ENCODE data around the gene PCDHGB2.

GRCh38 chr5:141356133-141356532 is 3.7 kb upstream of the PCDHGB2 start:
- no peak for TF ChIP-seq POLR2A (IDR thresholded peaks at IDR 0.05)
- TF ChIP-seq, protein P1, sequence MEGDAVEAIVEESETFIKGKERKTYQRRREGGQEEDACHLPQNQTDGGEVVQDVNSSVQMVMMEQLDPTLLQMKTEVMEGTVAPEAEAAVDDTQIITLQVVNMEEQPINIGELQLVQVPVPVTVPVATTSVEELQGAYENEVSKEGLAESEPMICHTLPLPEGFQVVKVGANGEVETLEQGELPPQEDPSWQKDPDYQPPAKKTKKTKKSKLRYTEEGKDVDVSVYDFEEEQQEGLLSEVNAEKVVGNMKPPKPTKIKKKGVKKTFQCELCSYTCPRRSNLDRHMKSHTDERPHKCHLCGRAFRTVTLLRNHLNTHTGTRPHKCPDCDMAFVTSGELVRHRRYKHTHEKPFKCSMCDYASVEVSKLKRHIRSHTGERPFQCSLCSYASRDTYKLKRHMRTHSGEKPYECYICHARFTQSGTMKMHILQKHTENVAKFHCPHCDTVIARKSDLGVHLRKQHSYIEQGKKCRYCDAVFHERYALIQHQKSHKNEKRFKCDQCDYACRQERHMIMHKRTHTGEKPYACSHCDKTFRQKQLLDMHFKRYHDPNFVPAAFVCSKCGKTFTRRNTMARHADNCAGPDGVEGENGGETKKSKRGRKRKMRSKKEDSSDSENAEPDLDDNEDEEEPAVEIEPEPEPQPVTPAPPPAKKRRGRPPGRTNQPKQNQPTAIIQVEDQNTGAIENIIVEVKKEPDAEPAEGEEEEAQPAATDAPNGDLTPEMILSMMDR (IDR thresholded peaks at IDR 0.05) = no peak
- no peak for TF ChIP-seq EP300 (IDR thresholded peaks at IDR 0.05)

Data from tibial nerve (tissue), 4 donors.